Activated CD4-positive, alpha-beta T cell treated with anti-CD3 and anti-CD28 coated beads, Interleukin-2, amount 50 U/mL, for 1 hour (primary cell): ENCODE results near the gene ADCY6.

Source experiments
- DNase-seq: peaks from one replicate; pipeline ENCODE4 v3.0.0-alpha.2; 2020

The ADCY6 gene

DNA sequence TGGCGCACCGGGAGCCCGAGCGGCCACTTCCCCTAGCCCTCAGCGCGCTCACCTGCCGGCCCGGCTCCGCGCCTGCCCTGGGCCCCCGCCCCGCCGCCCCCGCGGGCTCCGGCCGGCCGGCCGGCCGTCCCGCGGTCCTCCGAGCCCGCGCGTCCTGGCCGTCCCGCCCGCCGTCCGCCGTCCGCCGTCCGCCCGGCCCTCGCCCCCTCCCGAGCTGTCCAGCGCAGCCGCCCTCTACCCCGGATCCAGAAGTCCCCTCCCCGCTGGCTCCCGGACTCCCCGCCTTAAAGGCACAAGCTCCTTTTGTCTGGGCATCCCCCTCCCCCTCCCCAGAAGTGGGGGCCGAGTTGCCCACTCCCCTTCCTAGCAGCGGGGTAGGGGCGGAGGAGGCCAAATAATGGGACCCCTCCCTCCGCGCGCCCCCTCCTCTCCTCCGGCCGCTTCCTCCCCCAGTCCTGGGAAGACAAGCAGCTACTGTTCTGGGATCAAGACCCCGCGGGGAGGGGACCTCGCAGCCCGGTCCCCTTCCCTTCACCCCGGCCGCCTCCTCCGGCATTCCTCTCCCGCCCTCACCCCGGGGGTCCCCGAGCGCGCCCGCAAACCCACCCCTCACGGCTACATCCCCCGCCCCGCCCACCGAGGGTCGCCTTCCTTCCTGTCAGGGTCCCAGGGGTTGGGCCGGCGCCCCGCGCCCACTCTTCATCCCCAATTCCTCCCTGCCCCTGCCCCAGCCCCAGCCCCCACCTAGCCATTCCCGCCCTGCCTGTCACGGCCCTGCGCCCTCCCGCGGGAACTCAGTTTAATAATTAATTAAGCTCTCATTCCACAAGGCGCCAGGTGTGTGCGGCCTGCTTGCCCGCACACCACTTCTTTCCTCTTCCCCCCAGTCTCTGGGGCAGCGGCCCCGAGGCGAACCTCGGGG lies at the start of gene ADCY6:
Gene ADCY6, minus strand, starts transcription at position 236 of the 922 bp plus-strand sequence. CDS start 5,655 bp downstream, outside the sequence.
- DNase-seq: no peak

DNA sequence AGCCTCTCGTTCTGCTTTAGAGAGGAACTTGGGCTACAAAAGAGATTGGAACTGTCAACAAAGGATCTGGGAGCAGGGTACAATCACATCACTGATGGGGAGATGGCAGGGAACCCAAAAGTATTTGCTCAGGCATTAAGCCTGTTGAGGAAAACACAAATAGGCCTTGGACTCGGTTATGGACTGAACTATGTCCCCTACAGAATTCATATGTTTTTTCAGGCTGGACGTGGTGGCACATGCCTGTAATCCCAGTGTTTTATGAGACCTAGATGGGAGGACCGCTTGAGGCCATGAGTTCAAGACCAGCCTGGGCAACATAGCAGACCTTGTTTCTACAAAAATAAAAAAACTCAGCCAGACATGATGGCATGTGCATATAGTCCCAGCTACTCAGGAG lies 49.2 kb upstream of the ADCY6 start:
- DNase-seq: no peak

DNA sequence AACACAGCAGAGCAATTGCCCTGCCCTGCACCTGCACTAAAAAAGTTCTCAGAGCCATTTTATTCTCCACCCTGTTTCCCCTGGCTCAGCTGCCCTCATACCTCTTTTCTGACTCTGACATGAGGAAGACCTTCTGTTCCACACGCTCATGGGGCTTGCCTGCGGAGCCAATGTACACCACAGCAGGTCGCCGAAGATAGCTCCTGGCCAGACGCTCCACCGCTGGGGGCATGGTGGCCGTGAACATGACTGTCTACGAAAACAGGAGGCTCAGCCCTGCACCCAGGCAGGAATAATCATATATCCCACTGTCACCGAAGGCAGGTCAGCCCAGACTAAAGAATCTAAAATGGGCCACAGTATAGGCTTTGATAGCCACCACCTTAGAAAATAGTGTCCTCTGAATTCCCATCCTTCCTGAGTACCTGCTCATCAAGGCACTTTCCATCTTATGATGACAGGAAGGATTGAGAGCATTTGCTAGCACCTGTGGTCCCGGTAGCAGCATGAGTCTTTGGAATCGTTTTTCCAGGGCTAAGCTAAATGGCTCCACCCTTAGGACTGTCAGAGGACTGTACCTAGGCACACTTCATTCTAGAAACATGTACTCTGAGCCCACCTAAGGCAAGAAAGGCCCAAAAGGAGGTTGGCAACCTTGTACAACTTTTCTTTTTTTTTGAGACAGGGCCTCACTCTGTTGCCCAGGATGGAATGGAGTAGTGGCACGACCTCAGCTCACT lies 43.6 kb upstream of the ADCY6 start:
- no peak for DNase-seq

DNA sequence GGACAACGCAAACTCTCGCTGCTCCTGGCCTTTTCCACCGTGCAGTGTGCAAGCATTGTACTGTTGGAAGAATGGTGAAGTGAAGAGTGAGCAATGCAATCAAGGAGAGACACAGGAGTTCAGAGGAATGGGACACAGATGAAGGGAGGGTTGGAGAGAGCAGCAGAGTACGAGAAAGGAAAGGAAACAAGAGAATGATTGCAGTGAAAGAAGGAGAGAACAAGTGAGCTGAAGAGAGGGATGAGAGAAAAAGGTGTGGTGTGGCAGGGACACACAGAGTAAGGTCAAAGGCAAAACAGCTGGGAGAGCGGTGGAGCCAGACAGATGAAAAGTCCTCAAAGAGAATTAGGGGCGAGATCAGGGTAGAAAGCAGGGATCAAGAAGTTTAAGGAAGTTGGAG lies 42.4 kb upstream of the ADCY6 start:
- no peak for DNase-seq

DNA sequence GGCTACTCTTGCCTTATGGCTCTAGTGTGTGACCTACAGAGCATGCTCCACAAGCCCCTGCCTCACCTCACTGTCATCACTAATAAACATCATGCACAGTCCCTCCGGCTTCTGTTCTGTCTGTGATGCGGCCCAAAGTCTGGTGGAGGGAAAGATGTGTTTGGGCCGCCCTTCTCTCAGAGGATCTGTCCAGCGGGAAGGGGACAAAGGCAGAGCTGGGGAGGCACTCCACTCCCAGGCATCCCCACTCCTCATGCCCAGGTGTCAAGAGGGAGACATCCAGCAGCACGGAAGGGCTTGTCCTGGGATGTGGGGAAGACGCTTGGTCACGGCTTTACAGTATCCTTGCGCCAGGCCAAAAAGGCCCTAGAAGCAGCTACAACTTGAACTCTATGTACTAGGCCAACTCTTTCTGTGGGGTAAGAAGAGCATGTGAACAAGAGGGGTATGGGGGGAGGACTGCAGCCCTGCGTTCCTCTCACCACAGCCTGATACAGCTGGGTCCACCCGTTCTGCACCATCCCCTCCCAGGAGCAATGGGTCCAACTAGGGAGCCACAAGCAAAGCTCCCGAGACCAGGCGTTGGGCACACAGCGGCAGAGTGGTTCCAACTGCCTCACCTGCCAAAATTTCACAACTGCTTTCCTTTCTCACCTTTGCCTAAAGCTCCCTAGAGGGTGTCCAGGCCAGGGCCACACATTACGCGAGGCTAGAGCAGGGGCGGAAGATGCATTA lies 40.1 kb upstream of the ADCY6 start:
- no peak for DNase-seq

DNA sequence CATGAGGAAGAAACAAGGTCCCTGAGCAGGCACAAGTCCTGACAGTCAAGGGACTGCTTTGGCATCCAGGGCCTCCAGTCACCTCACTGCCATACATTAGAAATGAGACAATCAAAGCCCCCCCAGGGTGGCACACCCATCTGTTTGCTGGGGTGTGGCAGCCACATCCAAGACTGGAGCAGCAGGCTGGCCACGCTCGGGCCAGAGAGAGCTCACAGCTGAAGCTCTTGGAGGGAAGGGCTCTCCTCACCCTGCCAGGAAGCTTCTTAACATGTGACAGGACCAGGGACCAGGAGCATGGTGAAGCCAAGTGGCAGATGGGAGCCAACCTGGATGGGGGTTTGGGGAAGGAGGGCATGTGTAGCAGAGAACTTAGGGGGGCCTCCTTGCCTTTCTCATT lies 39.4 kb upstream of the ADCY6 start:
- no peak for DNase-seq

DNA sequence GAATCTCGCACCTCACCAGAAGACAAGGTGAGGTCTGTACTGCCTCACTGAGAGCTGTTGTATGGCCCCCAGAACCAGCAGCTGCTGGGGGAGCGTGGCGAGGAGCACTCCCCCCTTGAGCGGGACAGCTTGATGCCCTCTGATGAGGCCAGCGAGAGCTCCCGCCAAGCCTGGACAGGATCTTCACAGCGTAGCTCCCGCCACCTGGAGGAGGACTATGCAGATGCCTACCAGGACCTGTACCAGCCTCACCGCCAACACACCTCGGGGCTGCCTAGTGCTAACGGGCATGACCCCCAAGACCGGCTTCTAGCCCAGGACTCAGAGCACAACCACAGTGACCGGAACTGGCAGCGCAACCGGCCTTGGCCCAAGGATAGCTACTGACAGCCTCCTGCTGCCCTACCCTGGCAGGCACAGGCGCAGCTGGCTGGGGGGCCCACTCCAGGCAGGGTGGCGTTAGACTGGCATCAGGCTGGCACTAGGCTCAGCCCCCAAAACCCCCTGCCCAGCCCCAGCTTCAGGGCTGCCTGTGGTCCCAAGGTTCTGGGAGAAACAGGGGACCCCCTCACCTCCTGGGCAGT lies 38.7 kb upstream of the ADCY6 start:
- no peak for DNase-seq

DNA sequence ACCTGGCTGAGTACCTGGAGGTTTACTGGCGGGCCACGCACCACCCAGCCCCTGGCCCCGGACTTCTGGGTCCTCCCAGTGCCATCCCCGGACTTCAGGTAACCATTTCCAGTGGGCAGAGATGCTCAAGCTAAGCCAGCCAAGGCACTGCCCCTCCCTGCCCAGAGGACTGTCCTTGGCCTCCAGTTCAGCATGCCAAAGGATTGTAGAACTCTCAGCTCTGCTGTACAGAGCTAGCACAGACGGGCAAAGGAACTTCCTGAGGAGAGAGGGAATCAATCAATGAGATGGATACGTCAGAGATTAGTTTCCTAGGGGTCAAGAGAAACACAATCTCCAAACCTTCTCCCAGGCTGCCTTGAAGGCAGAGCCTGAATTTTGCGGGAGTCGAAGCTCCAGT lies 38.1 kb upstream of the ADCY6 start:
- DNase-seq: no peak

DNA sequence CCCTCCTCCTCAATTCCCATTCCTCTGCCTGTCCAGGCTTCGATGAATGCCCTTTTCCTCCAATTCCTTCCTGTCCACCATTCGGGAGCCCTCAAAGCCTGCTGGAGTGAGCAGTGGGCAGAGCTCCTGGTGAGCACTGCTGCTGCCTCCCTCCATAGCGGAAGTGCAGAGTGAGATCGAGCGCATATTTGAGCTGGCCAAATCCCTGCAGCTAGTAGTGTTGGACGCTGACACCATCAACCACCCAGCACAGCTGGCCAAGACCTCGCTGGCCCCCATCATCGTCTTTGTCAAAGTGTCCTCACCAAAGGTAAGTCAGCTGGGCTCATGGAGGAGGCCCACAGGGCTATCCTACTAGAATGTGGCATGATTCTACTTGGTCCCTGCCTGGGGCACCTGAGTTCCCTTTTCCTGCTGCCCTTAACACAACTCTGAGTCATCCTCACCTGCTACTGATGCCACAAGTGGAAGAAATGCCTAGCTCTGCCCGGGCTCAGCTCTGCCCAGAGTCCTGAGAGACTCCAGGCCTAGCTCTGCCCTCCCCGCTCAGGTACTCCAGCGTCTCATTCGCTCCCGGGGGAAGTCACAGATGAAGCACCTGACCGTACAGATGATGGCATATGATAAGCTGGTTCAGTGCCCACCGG lies 37.4 kb upstream of the ADCY6 start:
- DNase-seq: no peak

DNA sequence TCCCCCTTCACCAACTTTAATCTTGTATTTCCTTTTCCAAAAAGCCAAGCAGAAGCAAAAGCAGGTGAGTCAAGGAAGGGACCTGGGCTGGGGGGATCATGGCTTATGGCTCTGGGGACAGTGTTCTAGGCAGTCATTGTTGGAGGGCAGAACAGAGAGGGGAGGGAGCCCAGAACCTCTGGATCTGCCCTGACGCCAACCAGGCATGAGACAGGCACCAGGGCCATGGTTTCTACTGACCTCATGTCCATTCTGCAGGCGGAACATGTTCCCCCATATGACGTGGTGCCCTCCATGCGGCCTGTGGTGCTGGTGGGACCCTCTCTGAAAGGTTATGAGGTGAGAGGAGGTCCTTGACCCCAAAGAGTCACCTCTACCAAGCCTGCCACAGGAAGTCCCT lies 36.0 kb upstream of the ADCY6 start:
- no peak for DNase-seq

DNA sequence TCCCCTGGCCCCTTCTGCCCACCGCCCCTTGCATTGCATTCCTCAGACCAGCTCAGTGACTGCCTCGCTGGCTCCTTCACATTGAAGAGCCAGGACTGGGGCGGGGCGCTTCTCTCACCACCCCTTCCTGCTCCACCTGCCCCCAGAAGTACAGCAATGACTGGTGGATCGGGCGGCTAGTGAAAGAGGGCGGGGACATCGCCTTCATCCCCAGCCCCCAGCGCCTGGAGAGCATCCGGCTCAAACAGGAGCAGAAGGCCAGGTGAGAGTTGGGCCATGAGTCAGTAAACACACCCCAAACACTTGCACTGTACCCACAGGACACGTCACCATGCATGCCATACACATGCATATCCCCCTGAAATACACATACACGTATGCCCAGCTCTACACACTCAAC lies 35.2 kb upstream of the ADCY6 start:
- DNase-seq: peak; percentile 8

DNA sequence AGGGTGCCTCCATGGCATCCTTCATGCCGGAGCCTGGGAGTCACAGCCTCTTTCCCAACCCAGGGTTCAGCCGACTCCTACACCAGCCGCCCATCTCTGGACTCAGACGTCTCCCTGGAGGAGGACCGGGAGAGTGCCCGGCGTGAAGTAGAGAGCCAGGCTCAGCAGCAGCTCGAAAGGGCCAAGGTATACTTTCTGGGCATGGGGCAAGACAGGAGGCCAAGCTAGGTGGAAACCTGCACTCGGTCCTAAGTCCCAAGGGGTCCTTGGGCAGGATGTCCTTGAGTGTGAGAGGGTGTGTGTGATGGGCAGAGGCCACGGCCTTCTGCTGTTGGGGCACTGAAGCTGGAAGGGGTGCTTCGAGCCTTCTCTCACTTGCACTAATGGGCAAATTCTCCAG lies 34.4 kb upstream of the ADCY6 start:
- DNase-seq: no peak

DNA sequence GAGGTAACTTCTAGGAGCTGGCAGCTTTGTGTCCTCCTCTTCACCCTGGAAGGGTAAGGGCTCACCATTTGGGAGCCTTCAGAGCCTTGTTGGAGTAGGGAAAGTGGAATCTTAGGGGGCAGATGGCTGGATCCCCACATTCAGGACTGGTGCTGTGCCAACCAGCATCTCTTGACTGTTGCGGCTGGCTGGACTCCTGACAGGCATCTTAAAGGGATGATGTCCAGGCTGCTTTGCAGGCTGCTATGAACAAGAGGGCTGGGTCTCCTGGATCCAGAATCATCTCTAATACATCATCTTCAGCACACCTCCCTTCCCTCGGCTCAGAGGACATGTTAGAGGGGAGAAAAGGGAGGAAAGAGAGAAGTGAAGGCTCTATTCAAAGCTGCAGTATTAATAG lies 33.8 kb upstream of the ADCY6 start:
- no peak for DNase-seq

DNA sequence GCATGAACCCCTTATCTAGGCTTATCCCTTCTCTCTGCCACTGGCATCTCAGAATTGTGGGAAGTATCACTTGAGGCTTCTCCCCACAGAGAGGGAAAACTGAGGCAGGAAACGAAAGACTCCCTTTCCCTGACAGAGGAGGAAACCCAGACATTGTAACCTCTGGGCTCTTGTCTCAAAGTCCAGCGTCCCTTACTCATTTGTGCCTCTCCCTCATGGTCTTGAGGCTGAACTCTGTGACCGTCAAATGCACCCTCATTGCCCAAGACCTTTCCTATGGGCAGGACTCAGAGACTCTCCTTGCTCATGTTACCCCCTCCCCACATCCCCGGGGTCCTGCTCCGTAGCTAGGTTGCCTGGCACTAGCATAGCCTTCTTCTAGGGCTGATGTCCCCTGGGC lies 33.2 kb upstream of the ADCY6 start:
- no peak for DNase-seq

DNA sequence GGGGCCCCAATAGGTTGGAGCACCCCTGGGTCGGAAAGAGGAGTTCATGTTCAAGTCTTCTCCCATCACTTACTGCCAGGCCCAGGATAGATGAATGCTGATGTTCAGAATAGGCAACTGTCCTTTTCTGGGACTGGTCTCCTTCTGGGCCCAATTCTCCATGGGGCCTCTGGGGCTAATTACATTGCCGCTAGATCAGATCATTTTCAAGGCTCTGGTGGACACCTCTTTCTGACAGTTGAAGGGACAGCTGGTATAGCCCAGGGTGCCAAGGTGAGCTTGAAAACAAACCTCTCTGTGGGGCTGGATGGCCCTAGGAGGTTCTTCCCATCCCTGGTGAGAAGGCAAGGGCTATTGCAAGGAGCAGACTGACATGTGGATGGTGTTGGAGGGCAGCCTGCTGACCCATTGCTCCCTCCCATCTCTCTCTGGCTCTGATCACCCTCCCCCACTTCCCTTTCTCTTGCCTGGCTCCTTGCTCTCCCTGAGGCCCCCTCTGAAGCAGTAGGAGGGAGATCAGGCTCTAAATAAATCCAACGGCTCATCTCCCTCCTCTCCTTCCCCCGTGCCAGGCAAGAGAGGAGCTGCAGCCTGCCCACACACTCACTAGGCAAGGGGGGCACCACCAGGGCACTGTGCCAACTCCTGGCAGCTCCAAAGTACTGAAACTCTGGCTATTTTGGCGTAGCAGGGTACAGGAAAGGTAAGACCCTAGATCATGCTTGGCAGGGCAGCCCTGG lies 31.3 kb upstream of the ADCY6 start:
- no peak for DNase-seq

DNA sequence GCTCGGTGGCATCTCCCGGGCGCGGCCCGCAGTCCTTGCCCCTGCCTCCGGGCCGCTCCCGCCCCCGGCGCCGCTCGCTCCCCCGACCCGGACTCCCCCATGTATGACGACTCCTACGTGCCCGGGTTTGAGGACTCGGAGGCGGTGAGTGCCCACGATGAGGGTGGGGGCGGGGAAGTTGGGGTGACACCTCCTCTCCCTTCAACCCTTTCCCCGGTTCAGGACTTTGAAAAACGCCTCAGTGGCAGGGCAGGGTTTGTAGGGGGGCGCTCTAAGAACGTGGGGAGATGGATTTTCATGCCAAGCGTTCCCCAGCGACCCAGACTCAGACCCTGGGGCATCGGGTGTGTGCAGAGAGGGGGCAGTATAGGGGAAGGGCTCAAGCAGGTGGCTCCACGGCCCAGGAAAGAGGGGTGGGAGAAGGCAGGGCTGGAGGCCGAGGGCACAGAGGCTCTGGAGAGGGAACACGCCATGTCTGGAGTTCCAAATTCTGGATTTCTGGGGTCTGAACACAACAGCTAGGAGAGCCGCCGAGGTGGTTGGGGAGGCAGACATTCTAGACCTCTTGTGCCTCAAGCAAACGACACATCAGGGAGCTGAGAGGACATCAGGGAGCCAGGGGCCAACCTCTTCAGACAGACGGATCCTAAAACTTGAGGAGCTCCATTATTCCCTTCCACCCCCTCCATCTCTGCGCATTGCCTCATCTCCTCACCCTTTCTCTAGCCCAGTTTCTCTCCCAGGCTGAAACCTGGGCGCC lies 30.1 kb upstream of the ADCY6 start:
- peak; percentile 48 for DNase-seq

DNA sequence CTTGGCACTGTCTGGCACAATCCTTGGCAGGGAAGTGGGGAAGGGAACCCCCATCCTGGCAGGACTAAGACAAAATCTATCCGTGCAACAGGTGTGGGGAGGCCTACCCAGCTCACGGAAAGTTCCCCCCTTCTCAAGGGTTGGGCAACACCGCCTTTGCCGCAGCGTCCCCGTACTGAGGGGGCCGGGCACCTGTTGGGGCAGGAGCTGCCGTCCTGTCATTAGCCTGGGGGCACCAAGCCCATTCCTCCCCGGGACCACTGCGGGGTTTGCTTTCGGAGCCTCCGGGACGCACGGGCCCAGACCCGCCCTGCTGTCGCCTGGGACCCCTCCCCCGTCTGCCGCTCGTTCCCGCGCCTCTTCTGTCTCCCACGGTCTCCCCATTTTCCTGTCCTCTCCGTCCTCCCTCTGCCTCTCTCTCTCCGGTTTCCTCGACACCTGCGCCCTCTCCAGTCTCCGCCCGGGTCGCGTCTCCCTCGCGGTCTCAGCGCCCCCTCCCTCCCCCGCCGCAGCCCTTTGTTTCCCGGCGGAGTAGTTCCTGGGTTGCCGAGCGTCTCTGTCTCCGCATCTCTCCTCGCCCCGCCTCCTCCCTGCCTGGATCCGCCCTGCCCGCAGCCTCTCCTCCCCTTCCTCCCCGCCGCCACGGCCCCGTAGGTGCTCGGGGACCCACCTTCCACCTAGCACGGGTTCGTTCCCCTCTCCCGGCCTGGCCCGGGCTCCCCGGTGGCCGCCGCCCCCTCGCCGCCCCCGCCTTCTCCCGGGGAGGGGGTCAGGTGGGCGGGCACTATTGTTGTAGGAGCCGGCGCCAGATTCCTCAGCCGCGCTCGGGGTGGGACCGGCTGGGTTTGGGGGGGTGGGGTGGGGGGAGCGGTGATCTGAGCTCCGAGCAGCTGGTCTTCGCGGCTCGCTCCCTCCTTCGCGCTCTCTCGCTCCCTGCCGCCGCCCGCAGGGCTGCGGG lies 29.3 kb upstream of the ADCY6 start, which contains the start of gene CACNB3:
Gene CACNB3, plus strand, starts transcription at position 624 of the 958 bp plus-strand sequence. CDS start 434 bp downstream, outside the sequence.
- peak; percentile 74 for DNase-seq

DNA sequence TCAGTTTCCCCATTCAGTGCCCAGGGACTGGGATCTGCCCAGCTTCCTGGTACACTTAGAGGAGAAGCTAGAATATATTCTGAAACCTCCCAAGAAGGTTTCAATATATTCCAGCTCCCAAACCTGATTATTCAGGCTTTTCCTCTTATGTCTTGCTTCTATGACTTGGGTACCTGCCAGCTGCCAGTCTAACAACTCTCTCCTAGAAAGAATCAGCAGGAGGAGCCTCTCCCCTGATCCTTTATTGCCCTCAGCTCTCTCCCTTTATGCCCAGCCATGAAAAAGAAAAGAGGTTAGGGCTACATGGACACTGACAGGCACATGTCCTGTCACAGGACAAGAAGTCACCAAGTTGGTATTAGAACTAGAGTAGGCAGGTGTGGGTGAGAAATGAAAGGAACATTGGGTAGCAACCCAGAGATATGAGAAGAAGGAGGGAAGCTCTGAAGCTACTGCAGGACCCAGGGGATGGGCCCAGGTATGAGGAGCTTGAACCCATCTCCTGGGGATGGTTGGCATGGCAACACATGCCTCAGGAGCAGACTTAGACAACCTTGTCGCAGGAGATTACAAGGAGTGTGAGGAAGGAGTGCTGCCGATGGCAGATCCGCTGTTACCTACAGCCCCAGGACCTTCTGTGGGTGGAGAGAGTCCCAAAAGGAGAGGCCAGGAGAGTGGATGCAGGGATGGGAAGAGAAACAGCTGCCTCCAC lies 27.4 kb upstream of the ADCY6 start:
- no peak for DNase-seq
